HepG2 (cell line): ENCODE measurements around the gene WBP1. TPM values are rescaled to one million over a fixed set of nuclear protein-coding genes. Genes with fewer than 3 reads are reported as not detected.

Source experiments
- ETS1 ChIP-seq: sonication (generic); formaldehyde crosslinking; IDR thresholded peaks from 2 replicates; pipeline ENCODE4 v1.4.0; 2020; ENCODE audit warnings: missing genetic modification reagents
- FOXM1 ChIP-seq: sonication (generic); formaldehyde crosslinking; IDR thresholded peaks from 2 replicates; pipeline ENCODE4 v1.5.0; 2020; ENCODE audit warnings: missing genetic modification reagents
- KLF9 ChIP-seq: IDR thresholded peaks from 2 replicates; pipeline ENCODE4 v1.6.1; 2016; ENCODE audit warnings: low read depth
- MEIS2 ChIP-seq: sonication (generic); formaldehyde crosslinking; IDR thresholded peaks from 2 replicates; pipeline ENCODE4 v1.9.0; 2021; ENCODE audit warnings: mild to moderate bottlenecking, missing genetic modification reagents
- RELA ChIP-seq: sonication (generic); formaldehyde crosslinking; IDR thresholded peaks from 2 replicates; pipeline ENCODE4 v1.4.0; 2020; ENCODE audit warnings: missing genetic modification reagents
- RFXANK ChIP-seq: IDR thresholded peaks from 2 replicates; pipeline ENCODE4 v1.6.1; 2016
- SOX13 ChIP-seq, 3 experiments: fragments of 450-650 bp in 1 of 3; sonication (generic) in 1 of 3; formaldehyde crosslinking in 1 of 3; IDR thresholded peaks in 2 of 3; conservative IDR thresholded peaks in 1 of 3; 2 replicates each; pipeline versions ENCODE4 v1.5.0 to v1.6.1; 2016 to 2020; ENCODE audit warnings: antibody characterized with exemption in 1 of 3, mild to moderate bottlenecking in 1 of 3, missing compliant biosample characterization in 1 of 3, missing genetic modification reagents in 1 of 3, moderate library complexity in 1 of 3
- ZBTB14 ChIP-seq: sonication (generic); formaldehyde crosslinking; IDR thresholded peaks from 2 replicates; pipeline ENCODE4 v1.4.0; 2020; ENCODE audit warnings: missing genetic modification reagents
- ZBTB34 ChIP-seq: sonication (generic); formaldehyde crosslinking; IDR thresholded peaks from 2 replicates; pipeline ENCODE4 v1.8.0; 2022; ENCODE audit warnings: mild to moderate bottlenecking, missing genetic modification reagents
- ZFYVE20 ChIP-seq: sonication (generic); formaldehyde crosslinking; IDR thresholded peaks from 2 replicates; pipeline ENCODE4 v1.8.0; 2023; ENCODE audit warnings: low read depth, mild to moderate bottlenecking, moderate library complexity, missing genetic modification reagents, borderline replicate concordance
- ZNF3 ChIP-seq: IDR thresholded peaks from 2 replicates; pipeline ENCODE4 v1.7.0; 2017; ENCODE audit warnings: inconsistent platforms
- ZNF329 ChIP-seq: sonication (generic); formaldehyde crosslinking; IDR thresholded peaks from 2 replicates; pipeline ENCODE4 v1.9.0; 2021; ENCODE audit warnings: low read depth, mild to moderate bottlenecking, missing genetic modification reagents
- ZNF367 ChIP-seq: sonication (generic); formaldehyde crosslinking; IDR thresholded peaks from 2 replicates; pipeline ENCODE4 v1.4.0; 2020; ENCODE audit warnings: missing genetic modification reagents, borderline replicate concordance
- ZNF432 ChIP-seq: sonication (generic); formaldehyde crosslinking; IDR thresholded peaks from 2 replicates; pipeline ENCODE4 v1.5.0; 2020; ENCODE audit warnings: missing genetic modification reagents, mild to moderate bottlenecking, borderline replicate concordance
- ZNF616 ChIP-seq: sonication (generic); formaldehyde crosslinking; IDR thresholded peaks from 2 replicates; pipeline ENCODE4 v1.5.0; 2020; ENCODE audit warnings: low read depth, mild to moderate bottlenecking, missing genetic modification reagents
- polyA plus RNA-seq, 8 experiments: library from polyadenylated mRNA; depleted of rRNA in 3 of 8; stranded (reverse) in 7 of 8; unstranded in 1 of 8; fragments of >200 nt; fragmentation: Illumina TruSeq in 4 of 8; extraction: Trizol in 4 of 8; gene quantifications; 2 replicates each; pipeline versions ENCODE4 v1.2.1 to v1.2.3, GENCODE V29; 2011 to 2016; ENCODE audit warnings: low read depth in 4 of 8, missing spikeins in 1 of 8, mixed read lengths in 1 of 8; ENCODE audit not compliant: insufficient read depth in 1 of 8
- total RNA-seq, 5 experiments: library from RNA; depleted of rRNA; stranded (reverse); fragments of >200 nt; fragmentation: Illumina TruSeq; extraction: Trizol; gene quantifications; 2 replicates each; pipeline ENCODE4 v1.2.3, GENCODE V29; 2016; ENCODE audit warnings: low read depth in 1 of 5
- TF ChIP-seq, protein P1 (sequence below): IDR thresholded peaks from 2 replicates; pipeline ENCODE4 v1.4.0; 2020; ENCODE audit warnings: mild to moderate bottlenecking, missing genetic modification reagents

The WBP1 gene
- total and polyA plus RNA-seq, 2 of the 13 experiments (the other 11 are each of a cell fraction or from before 2014, with no cell fraction given), result 38.8 to 85.7 TPM

- 0 out of 2 replicates have a peak, but pooled peaks have one; percentile 78 for TF ChIP-seq ZFYVE20
- TF ChIP-seq, protein P1, sequence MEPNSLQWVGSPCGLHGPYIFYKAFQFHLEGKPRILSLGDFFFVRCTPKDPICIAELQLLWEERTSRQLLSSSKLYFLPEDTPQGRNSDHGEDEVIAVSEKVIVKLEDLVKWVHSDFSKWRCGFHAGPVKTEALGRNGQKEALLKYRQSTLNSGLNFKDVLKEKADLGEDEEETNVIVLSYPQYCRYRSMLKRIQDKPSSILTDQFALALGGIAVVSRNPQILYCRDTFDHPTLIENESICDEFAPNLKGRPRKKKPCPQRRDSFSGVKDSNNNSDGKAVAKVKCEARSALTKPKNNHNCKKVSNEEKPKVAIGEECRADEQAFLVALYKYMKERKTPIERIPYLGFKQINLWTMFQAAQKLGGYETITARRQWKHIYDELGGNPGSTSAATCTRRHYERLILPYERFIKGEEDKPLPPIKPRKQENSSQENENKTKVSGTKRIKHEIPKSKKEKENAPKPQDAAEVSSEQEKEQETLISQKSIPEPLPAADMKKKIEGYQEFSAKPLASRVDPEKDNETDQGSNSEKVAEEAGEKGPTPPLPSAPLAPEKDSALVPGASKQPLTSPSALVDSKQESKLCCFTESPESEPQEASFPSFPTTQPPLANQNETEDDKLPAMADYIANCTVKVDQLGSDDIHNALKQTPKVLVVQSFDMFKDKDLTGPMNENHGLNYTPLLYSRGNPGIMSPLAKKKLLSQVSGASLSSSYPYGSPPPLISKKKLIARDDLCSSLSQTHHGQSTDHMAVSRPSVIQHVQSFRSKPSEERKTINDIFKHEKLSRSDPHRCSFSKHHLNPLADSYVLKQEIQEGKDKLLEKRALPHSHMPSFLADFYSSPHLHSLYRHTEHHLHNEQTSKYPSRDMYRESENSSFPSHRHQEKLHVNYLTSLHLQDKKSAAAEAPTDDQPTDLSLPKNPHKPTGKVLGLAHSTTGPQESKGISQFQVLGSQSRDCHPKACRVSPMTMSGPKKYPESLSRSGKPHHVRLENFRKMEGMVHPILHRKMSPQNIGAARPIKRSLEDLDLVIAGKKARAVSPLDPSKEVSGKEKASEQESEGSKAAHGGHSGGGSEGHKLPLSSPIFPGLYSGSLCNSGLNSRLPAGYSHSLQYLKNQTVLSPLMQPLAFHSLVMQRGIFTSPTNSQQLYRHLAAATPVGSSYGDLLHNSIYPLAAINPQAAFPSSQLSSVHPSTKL, result no peak; the same call in 1 of the 2 replicates
- TF ChIP-seq ZBTB34 (CRISPR knock-in tag), result no peak; the same call in 1 of the 2 replicates
- no peak for TF ChIP-seq ETS1 (CRISPR knock-in tag)
- TF ChIP-seq FOXM1 (CRISPR knock-in tag), result no peak
- no peak for TF ChIP-seq ZNF329
- peak; percentile 55 for TF ChIP-seq ZNF367 (CRISPR knock-in tag)
- TF ChIP-seq ZNF3 (CRISPR knock-in tag), result 0 out of 2 replicates have a peak, but pooled peaks have one; percentile 5
- TF ChIP-seq SOX13 (IDR thresholded peaks at IDR 0.05), result no peak
- 0 out of 4 replicates have a peak, but pooled peaks of 1 of the 2 experiments have one; percentile 21 for TF ChIP-seq SOX13 (CRISPR knock-in tag; conservative IDR thresholded peaks at IDR 0.05 in 1 of 2, IDR thresholded peaks at IDR 0.05 in 1 of 2)
- 0 out of 2 replicates have a peak, but pooled peaks have one; percentile 26 for TF ChIP-seq KLF9 (CRISPR knock-in tag)
- no peak for TF ChIP-seq ZNF432 (CRISPR knock-in tag)
- TF ChIP-seq ZNF616 (CRISPR knock-in tag), result peak; percentile 53; the same call in 1 of the 2 replicates
- peak; percentile 72 for TF ChIP-seq MEIS2 (CRISPR knock-in tag)
- TF ChIP-seq ZBTB14 (CRISPR knock-in tag), result peak; percentile 65
- 0 out of 2 replicates have a peak, but pooled peaks have one; percentile 34 for TF ChIP-seq RELA
- no peak for TF ChIP-seq RFXANK (CRISPR knock-in tag)
These were observed 23.9 kb downstream of the WBP1 start (continued) for GRCh38 chr2:74481961-74482800.
